Neural progenitor cell (in vitro differentiated cells): ENCODE data around the gene AP3S2. TPM values are rescaled to one million over a fixed set of nuclear protein-coding genes. Genes with fewer than 3 reads are reported as not detected.
"Not testable (repeated sequence)": the region's sequence is repeated elsewhere in the genome, so short reads cannot be mapped to it uniquely, and the experiment has no call there.

Source experiments
- DNase-seq: peaks from one replicate; pipeline ENCODE4 v3.0.0-alpha.2; 2016; ENCODE audit warnings: low spot score
- H2AFZ ChIP-seq: fragments of 200-600 bp; sonication (generic); replicated peaks from 2 replicates; pipeline ENCODE4 v1.6.1; 2016; ENCODE audit warnings: antibody characterized with exemption
- H3F3A ChIP-seq: fragments of 200-600 bp; sonication (generic); 2 replicates; pipeline ENCODE4 v1.6.1; 2016; ENCODE audit warnings: antibody characterized with exemption, low read depth
- H3K27ac ChIP-seq: fragments of 200-600 bp; sonication (generic); 2 replicates; pipeline ENCODE4 v1.5.1; 2016; ENCODE audit warnings: mild to moderate bottlenecking
- H3K27me3 ChIP-seq: fragments of 200-600 bp; sonication (generic); 2 replicates; pipeline ENCODE4 v1.6.1; 2016; ENCODE audit warnings: mild to moderate bottlenecking, moderate library complexity
- H3K36me3 ChIP-seq: fragments of 200-600 bp; sonication (generic); 2 replicates; pipeline ENCODE4 v1.5.1; 2016
- H3K4me1 ChIP-seq: fragments of 200-600 bp; sonication (generic); 2 replicates; pipeline ENCODE4 v1.6.1; 2016; ENCODE audit warnings: mixed run types
- H3K4me2 ChIP-seq: fragments of 200-600 bp; sonication (generic); 2 replicates; pipeline ENCODE4 v1.6.1; 2016
- H3K4me3 ChIP-seq: fragments of 200-600 bp; sonication (generic); 2 replicates; pipeline ENCODE4 v1.5.1; 2016
- H3K79me2 ChIP-seq: fragments of 200-600 bp; sonication (generic); 2 replicates; pipeline ENCODE4 v1.6.1; 2016; ENCODE audit warnings: low read depth
- H3K9ac ChIP-seq: fragments of 200-600 bp; sonication (generic); 2 replicates; pipeline ENCODE4 v1.6.1; 2016
- H3K9me3 ChIP-seq: fragments of 200-600 bp; sonication (generic); 2 replicates; pipeline ENCODE4 v1.5.1; 2016; ENCODE audit warnings: low read depth
- H4K20me1 ChIP-seq: fragments of 200-600 bp; sonication (generic); 2 replicates; pipeline ENCODE4 v1.6.1; 2016; ENCODE audit warnings: low read depth
- H3K27ac Mint-ChIP-seq: 3 replicates; pipeline ENCODE4 v1.8.0; 2021; ENCODE audit warnings: mixed read lengths
- H3K27me3 Mint-ChIP-seq: 2 replicates; pipeline ENCODE4 v1.8.0; 2022; ENCODE audit warnings: low read depth, mild to moderate bottlenecking, inconsistent platforms, moderate library complexity, mixed read lengths; ENCODE audit not compliant: insufficient read depth
- H3K36me3 Mint-ChIP-seq: 3 replicates; pipeline ENCODE4 v1.8.0; 2021; ENCODE audit warnings: mixed read lengths
- H3K4me1 Mint-ChIP-seq: 3 replicates; pipeline ENCODE4 v1.8.0; 2021; ENCODE audit warnings: mixed read lengths
- H3K4me3 Mint-ChIP-seq: 3 replicates; pipeline ENCODE4 v1.8.0; 2021; ENCODE audit warnings: mild to moderate bottlenecking, moderate library complexity, mixed read lengths
- H3K9me3 Mint-ChIP-seq: 3 replicates; pipeline ENCODE4 v1.8.0; 2020; ENCODE audit warnings: mixed read lengths
- CTCF ChIP-seq: fragments of 200-600 bp; sonication (generic); IDR thresholded peaks from 2 replicates; pipeline ENCODE4 v1.5.1; 2017; ENCODE audit warnings: antibody characterized with exemption, mild to moderate bottlenecking
- EZH2 ChIP-seq: fragments of 200-600 bp; sonication (generic); IDR thresholded peaks from 2 replicates; pipeline ENCODE4 v1.6.1; 2017; ENCODE audit warnings: antibody characterized with exemption, mild to moderate bottlenecking, moderate library complexity
- EZH2phosphoT487 ChIP-seq: fragments of 200-600 bp; sonication (generic); IDR thresholded peaks from 2 replicates; pipeline ENCODE4 v1.6.1; 2017; ENCODE audit warnings: antibody characterized with exemption
- total RNA-seq: library from RNA; depleted of rRNA; stranded (reverse); fragments of >200 nt; gene quantifications from 2 replicates; pipeline ENCODE4 v1.2.3, GENCODE V29; 2015; ENCODE audit warnings: low replicate concordance

AP3S2 gene
- total RNA-seq, 1 donor from 2014 or later, result 75.3 TPM

- peaks cover 16% of the 10 kb centered on the region for H3K9me3 Mint-ChIP-seq
- peaks cover 6% of the 10 kb centered on the region for H3K4me1 Mint-ChIP-seq
- peaks cover 8% of the 10 kb centered on the region for H3K27me3 ChIP-seq
- no peak overlapping the region for H3K4me2 ChIP-seq
- no peak overlapping the region for H2AFZ ChIP-seq
- DNase-seq, result no peak
- H3K79me2 ChIP-seq, result no peaks in the 10 kb centered on the region
- peaks cover 6% of the 10 kb centered on the region for H3K9me3 ChIP-seq
- H3K27ac Mint-ChIP-seq, result peak overlapping the region; percentile 63
- H3K9ac ChIP-seq, result no peak overlapping the region
- H3K36me3 ChIP-seq, result no peaks in the 10 kb centered on the region
- no peaks in the 10 kb centered on the region for H3K4me1 ChIP-seq
- TF ChIP-seq CTCF (no peak), EZH2 (no peak), EZH2phosphoT487 (no peak)
- no peaks in the 10 kb centered on the region for H3F3A ChIP-seq
- H3K4me3 ChIP-seq, result no peak overlapping the region
- peaks cover 5% of the 10 kb centered on the region for H3K27me3 Mint-ChIP-seq
- H4K20me1 ChIP-seq, result no peaks in the 10 kb centered on the region
- no peaks in the 10 kb centered on the region for H3K36me3 Mint-ChIP-seq
- no peak overlapping the region for H3K27ac ChIP-seq
- no peak overlapping the region for H3K4me3 Mint-ChIP-seq
These were observed 110.5 kb downstream of the AP3S2 start for GRCh38 chr15:89783111-89783860.

GRCh38 chr15:89782619-89782950 is 111.2 kb downstream of the AP3S2 start:
- not testable (repeated sequence) for H3F3A ChIP-seq, H2AFZ ChIP-seq, H3K27me3 Mint-ChIP-seq, DNase-seq, H3K27ac ChIP-seq, H3K4me1 Mint-ChIP-seq, H3K4me2 ChIP-seq, H3K9me3 Mint-ChIP-seq, H3K79me2 ChIP-seq, H3K36me3 ChIP-seq, H3K4me3 ChIP-seq, H3K27ac Mint-ChIP-seq, H3K4me3 Mint-ChIP-seq, H3K4me1 ChIP-seq, H3K9me3 ChIP-seq, H3K36me3 Mint-ChIP-seq, H4K20me1 ChIP-seq, H3K9ac ChIP-seq
- H3K27me3 ChIP-seq, result peaks cover 15% of the 10 kb centered on the region

- Histone ChIP-seq H3K27ac (no peak overlapping the region), H4K20me1 (no peaks in the 10 kb centered on the region), H3K9ac (no peak overlapping the region), H2AFZ (no peak overlapping the region), H3K4me1 (no peaks in the 10 kb centered on the region), H3F3A (no peaks in the 10 kb centered on the region), H3K4me3 (no peak overlapping the region), H3K27me3 (peaks cover 20% of the 10 kb centered on the region), H3K4me2 (no peak overlapping the region), H3K79me2 (no peaks in the 10 kb centered on the region), H3K36me3 (no peaks in the 10 kb centered on the region), H3K9me3 (no peaks in the 10 kb centered on the region)
- H3K36me3 Mint-ChIP-seq, result no peaks in the 10 kb centered on the region
- H3K4me3 Mint-ChIP-seq, result no peak overlapping the region
- H3K27ac Mint-ChIP-seq, result no peak overlapping the region
- peaks cover 6% of the 10 kb centered on the region for H3K4me1 Mint-ChIP-seq
- DNase-seq, result no peak
- no peak for TF ChIP-seq CTCF
- TF ChIP-seq EZH2phosphoT487, result no peak
- peaks cover 4% of the 10 kb centered on the region for H3K9me3 Mint-ChIP-seq
- peaks cover 7% of the 10 kb centered on the region for H3K27me3 Mint-ChIP-seq
These were observed 111.7 kb downstream of the AP3S2 start for GRCh38 chr15:89781891-89782618.

GRCh38 chr15:89781055-89781454 is 112.7 kb downstream of the AP3S2 start:
- no peak for DNase-seq
- TF ChIP-seq EZH2phosphoT487 (no peak), EZH2 (no peak), CTCF (no peak)
- Histone ChIP-seq H3K36me3 (no peaks in the 10 kb centered on the region), H3K79me2 (no peaks in the 10 kb centered on the region), H3K4me2 (no peak overlapping the region), H4K20me1 (no peaks in the 10 kb centered on the region), H2AFZ (no peak overlapping the region), H3K9me3 (no peaks in the 10 kb centered on the region), H3K4me1 (no peaks in the 10 kb centered on the region), H3K27me3 (peaks cover 29% of the 10 kb centered on the region), H3K27ac (no peak overlapping the region), H3K9ac (no peak overlapping the region), H3F3A (no peaks in the 10 kb centered on the region), H3K4me3 (no peak overlapping the region)
- Mint-ChIP-seq H3K4me1 (peaks cover 6% of the 10 kb centered on the region), H3K27ac (no peak overlapping the region), H3K27me3 (peaks cover 8% of the 10 kb centered on the region), H3K9me3 (peaks cover 4% of the 10 kb centered on the region), H3K4me3 (no peak overlapping the region), H3K36me3 (no peaks in the 10 kb centered on the region)
